ENCODE results near the gene MSH2. TPM values are rescaled to one million over a fixed set of nuclear protein-coding genes. Genes with fewer than 3 reads are reported as not detected.

Gene MSH2
- total and polyA plus RNA-seq, 2 of the 13 experiments (the other 11 are each of a cell fraction or from before 2014, with no cell fraction given) = 19.9 to 76.3 TPM

DNA sequence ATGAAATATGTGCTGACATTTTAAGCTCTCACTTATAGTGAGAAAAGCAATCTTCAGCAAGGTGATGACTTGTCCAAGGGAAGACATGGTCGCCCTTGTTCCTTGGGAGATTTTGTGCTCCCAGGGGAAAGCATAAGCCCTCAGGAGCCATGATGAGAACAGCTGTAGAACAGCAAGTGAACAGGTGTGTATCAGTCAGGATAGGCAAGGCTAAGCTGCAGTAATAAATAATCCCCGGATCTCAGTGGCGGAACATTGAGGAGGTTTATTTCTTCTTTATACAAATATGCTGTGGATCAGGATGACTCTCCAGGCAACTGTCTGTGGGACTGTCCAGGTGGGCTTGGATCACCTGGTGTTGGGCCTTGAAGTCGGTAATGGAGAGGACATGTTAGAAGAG, 103.1 kb downstream of the MSH2 start:
- no TSS peak for BruUV-seq (replicated peaks)
- 34% methylated on average over 4 of the region's 4 CpGs for WGBS (ENCODE audit: low lambda C conversion rate)
- Histone ChIP-seq H3K79me2 (ENCODE audit: insufficient read depth, low read length) (no peaks in the 10 kb centered on the region), H3K9me3 (ENCODE audit: low read length) (peaks cover 6% of the 10 kb centered on the region), H3K9ac (ENCODE audit: insufficient read depth, low read depth, low read length) (no peak overlapping the region), H4K20me1 (ENCODE audit: insufficient read depth, low read length) (no peaks in the 10 kb centered on the region), H3K4me3 (replicated peaks in 1 of 3; ENCODE audit: insufficient read depth in 1 of 3, low read depth in 2 of 3, low read length in 3 of 3) (no peak overlapping the region), H3K4me2 (ENCODE audit: low read depth, low read length) (no peak overlapping the region), H2AFZ (ENCODE audit: low read length) (no peak overlapping the region), H3K27ac (ENCODE audit: extremely low read length, insufficient read depth, low read length) (no peak overlapping the region), H3K4me1 (ENCODE audit: insufficient read depth, low read length) (no peaks in the 10 kb centered on the region), H3K36me3 (replicated peaks in 1 of 2; ENCODE audit: control insufficient read depth in 1 of 2, insufficient read depth in 2 of 2, low read length in 2 of 2) (no peaks in the 10 kb centered on the region), H3K27me3 (ENCODE audit: control insufficient read depth in 1 of 2, insufficient read depth in 2 of 2, low read length in 2 of 2) (no peaks in the 10 kb centered on the region; a peak in 1 of 5 replicates)
- ChIA-PET POLR2A (no interaction called here), CTCF (ENCODE audit: low intra/inter-chr PET ratio, low total read pairs) (no interaction called here)
- intact Hi-C loops (cut with micrococcal nuclease; ENCODE audit: unreplicated experiment) (no loop called here), in situ Hi-C loops (cut with HindIII; ENCODE audit: extremely low pct_ligation_motif_present, low pct_unique_long_range_greater_than_20kb) (no loop called here)
- TF ChIP-seq ZFX (CRISPR knock-in tag; IDR thresholded peaks at IDR 0.05; ENCODE audit: low read depth) (no peak), ZNF12 (CRISPR knock-in tag; IDR thresholded peaks at IDR 0.05) (peak; percentile 91), MYC (CRISPR knock-in tag; IDR thresholded peaks at IDR 0.05; ENCODE audit: borderline replicate concordance) (no peak), CEBPG (CRISPR knock-in tag; IDR thresholded peaks at IDR 0.05) (no peak)
- TF ChIP-seq, protein P1, sequence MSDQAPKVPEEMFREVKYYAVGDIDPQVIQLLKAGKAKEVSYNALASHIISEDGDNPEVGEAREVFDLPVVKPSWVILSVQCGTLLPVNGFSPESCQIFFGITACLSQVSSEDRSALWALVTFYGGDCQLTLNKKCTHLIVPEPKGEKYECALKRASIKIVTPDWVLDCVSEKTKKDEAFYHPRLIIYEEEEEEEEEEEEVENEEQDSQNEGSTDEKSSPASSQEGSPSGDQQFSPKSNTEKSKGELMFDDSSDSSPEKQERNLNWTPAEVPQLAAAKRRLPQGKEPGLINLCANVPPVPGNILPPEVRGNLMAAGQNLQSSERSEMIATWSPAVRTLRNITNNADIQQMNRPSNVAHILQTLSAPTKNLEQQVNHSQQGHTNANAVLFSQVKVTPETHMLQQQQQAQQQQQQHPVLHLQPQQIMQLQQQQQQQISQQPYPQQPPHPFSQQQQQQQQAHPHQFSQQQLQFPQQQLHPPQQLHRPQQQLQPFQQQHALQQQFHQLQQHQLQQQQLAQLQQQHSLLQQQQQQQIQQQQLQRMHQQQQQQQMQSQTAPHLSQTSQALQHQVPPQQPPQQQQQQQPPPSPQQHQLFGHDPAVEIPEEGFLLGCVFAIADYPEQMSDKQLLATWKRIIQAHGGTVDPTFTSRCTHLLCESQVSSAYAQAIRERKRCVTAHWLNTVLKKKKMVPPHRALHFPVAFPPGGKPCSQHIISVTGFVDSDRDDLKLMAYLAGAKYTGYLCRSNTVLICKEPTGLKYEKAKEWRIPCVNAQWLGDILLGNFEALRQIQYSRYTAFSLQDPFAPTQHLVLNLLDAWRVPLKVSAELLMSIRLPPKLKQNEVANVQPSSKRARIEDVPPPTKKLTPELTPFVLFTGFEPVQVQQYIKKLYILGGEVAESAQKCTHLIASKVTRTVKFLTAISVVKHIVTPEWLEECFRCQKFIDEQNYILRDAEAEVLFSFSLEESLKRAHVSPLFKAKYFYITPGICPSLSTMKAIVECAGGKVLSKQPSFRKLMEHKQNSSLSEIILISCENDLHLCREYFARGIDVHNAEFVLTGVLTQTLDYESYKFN (CRISPR knock-in tag; conservative IDR thresholded peaks at IDR 0.05) = no peak
- TF ChIP-seq, protein P2, sequence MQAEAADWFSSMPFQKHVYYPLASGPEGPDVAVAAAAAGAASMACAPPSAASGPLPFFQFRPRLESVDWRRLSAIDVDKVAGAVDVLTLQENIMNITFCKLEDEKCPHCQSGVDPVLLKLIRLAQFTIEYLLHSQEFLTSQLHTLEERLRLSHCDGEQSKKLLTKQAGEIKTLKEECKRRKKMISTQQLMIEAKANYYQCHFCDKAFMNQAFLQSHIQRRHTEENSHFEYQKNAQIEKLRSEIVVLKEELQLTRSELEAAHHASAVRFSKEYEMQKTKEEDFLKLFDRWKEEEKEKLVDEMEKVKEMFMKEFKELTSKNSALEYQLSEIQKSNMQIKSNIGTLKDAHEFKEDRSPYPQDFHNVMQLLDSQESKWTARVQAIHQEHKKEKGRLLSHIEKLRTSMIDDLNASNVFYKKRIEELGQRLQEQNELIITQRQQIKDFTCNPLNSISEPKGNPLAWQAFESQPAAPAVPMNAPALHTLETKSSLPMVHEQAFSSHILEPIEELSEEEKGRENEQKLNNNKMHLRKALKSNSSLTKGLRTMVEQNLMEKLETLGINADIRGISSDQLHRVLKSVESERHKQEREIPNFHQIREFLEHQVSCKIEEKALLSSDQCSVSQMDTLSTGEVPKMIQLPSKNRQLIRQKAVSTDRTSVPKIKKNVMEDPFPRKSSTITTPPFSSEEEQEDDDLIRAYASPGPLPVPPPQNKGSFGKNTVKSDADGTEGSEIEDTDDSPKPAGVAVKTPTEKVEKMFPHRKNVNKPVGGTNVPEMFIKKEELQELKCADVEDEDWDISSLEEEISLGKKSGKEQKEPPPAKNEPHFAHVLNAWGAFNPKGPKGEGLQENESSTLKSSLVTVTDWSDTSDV (CRISPR knock-in tag; IDR thresholded peaks at IDR 0.05) = no peak
- TF ChIP-seq, protein P3, sequence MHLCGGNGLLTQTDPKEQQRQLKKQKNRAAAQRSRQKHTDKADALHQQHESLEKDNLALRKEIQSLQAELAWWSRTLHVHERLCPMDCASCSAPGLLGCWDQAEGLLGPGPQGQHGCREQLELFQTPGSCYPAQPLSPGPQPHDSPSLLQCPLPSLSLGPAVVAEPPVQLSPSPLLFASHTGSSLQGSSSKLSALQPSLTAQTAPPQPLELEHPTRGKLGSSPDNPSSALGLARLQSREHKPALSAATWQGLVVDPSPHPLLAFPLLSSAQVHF (CRISPR knock-in tag; IDR thresholded peaks at IDR 0.05) = no peak
- TF ChIP-seq, protein P4, sequence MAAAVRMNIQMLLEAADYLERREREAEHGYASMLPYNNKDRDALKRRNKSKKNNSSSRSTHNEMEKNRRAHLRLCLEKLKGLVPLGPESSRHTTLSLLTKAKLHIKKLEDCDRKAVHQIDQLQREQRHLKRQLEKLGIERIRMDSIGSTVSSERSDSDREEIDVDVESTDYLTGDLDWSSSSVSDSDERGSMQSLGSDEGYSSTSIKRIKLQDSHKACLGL (CRISPR knock-in tag; IDR thresholded peaks at IDR 0.05) = no peak
- FAIRE-seq (no peak), DNase-seq (ENCODE audit: low spot score) (no peak), ATAC-seq (no peak)
